A549 treated with DMSO at 1 μM for 4 hours (cell line): ENCODE measurements around the gene OR10H3. TPM values are rescaled to one million over a fixed set of nuclear protein-coding genes. Genes with fewer than 3 reads are reported as not detected.

ENCODE experiments used
- total RNA-seq: library from RNA; stranded (reverse); fragments of 200-300 nt; extraction: Qiagen RNA extraction; gene quantifications from 5 replicates; pipeline ENCODE4 v1.2.3, GENCODE V29; 2022; ENCODE audit warnings: low read depth

The OR10H3 gene, protein sequence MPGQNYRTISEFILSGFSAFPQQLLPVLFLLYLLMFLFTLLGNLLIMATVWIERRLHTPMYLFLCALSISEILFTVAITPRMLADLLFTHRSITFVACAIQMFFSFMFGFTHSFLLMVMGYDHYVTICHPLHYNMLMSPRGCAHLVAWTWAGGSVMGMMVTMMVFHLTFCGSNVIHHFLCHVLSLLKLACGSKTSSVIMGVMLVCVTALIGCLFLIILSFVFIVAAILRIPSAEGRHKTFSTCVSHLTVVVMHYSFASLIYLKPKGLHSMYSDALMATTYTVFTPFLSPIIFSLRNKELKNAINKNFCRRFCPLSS
- total RNA-seq: not detected in 5 replicates

DNA sequence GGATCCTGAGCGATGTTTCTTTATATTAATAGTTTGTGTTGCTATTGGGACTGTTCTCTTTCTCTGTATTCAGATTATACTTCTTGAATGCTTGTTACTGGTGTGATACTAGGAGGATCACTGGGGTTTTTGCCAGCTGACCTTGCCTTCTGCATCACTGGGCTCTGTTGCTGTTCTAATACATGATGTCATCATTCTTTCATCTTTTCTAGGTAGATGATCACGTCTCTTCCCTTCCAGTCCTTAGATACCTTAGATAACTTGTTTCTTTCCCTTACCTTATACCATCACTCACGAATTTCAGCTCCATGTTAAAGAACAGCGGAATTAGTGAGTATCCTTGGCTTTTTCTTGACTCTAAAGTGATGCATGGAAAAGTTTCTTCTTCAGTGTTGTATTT, at the start of gene OR10H3:
Gene OR10H3 (plus strand): TSS at position 264 of the 400 bp plus-strand sequence. CDS start 3,408 bp downstream, outside the sequence.

DNA sequence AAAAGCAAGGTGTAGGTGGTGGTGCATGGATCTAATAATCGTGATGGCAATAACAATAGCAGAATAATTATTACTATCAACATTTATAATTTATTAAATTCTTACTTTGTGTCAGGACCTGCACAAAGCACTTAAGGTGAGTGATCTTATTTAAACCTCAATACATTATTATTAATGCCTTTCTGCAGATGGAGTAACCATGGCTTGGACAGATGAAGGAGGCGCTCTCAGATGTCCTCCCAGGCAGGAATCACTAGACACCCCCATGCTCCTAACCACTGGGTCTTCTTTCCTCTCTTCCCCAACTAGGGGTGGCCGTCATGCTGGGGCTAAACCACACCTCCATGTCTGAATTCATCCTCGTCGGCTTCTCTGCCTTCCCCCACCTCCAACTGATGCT, 10.1 kb upstream of the OR10H3 start, which contains the start of gene OR10H2:
Gene OR10H2 (plus strand): TSS at position 301 of the 400 bp plus-strand sequence. CDS start 20 bp downstream, at position 321.

GRCh38 chr19:15787611-15788155, 49.9 kb downstream of the OR10H3 start, which contains the start of gene OR10H5:
TSS of gene OR10H5 (plus strand) at chr19:15787661. CDS start at chr19:15794049, 6,388 bp downstream.

Other genes starting within 250 kb of the OR10H3 start
- gene CYP4F22, start 229.5 kb upstream of the OR10H3 start, total RNA-seq: 0.04 to 0.08 TPM (median 0.08 TPM) in 5 replicates
- gene CYP4F8, start 122.8 kb upstream of the OR10H3 start, total RNA-seq: not detected in 5 replicates
- 1.8 to 3.2 TPM (median 2.6 TPM) in 5 replicates for gene CYP4F3, start 97.1 kb upstream of the OR10H3 start, total RNA-seq
- gene CYP4F12, start 64.9 kb upstream of the OR10H3 start, total RNA-seq: 1.4 to 3.3 TPM (median 1.9 TPM) in 5 replicates
- not detected in 5 replicates for gene OR10H2, start 10.0 kb upstream of the OR10H3 start, total RNA-seq
- not detected in 5 replicates for gene OR10H5, start 49.7 kb downstream of the OR10H3 start, total RNA-seq
- not detected in 5 replicates for gene OR10H1, start 77.7 kb downstream of the OR10H3 start, total RNA-seq
- gene CYP4F2, start 160.1 kb downstream of the OR10H3 start, total RNA-seq: 0.07 to 0.20 TPM (median 0.11 TPM) in 4 of 5 replicates, not detected in the other
- gene CYP4F11, start 196.5 kb downstream of the OR10H3 start, total RNA-seq: 6.6 to 8.8 TPM (median 7.0 TPM) in 5 replicates
- gene OR10H4, start 211.0 kb downstream of the OR10H3 start, total RNA-seq: not detected in 5 replicates